DMS79 (cell line): ENCODE data around the gene CENPF.
"Not testable (repeated sequence)": the region's sequence is repeated elsewhere in the genome, so short reads cannot be mapped to it uniquely, and the experiment has no call there.

Experiments
- DNase-seq: peaks from one replicate; lab custom pipeline; 2025; lab: John Stamatoyannopoulos, UW

The CENPF gene

DNA sequence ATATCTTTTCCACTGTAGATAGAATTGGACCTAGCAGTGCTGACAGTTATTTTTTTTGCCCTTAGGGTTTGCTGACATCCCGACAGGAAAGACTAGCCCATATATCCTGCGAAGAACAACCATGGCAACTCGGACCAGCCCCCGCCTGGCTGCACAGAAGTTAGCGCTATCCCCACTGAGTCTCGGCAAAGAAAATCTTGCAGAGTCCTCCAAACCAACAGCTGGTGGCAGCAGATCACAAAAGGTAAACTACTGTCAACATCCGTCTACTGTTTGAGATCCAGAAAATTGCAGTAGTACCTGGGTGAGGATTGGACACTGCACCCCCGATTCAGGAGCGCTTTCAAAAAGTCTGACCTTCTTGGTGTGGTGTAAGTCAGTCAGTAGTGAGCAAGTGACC lies 55.8 kb downstream of the CENPF start:
- no peak for DNase-seq

DNA sequence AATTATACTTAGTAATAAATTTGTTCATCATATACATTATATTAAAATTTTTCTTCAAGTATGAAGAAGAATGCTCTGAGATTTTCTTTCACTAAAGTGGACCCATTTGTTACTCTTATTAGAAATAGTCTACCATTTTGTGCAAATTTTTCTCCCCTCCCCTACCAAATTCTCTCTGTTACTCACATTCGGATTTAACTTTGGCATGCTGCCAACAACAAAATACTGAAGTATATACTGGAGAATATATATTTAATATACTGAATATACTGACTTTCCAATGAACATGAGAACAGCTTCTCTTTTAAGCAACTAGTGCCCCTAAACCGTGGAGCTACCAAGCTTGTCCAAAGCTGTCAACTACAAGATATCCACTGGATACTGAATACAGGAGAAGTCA lies 57.2 kb downstream of the CENPF start:
- DNase-seq = no peak

DNA sequence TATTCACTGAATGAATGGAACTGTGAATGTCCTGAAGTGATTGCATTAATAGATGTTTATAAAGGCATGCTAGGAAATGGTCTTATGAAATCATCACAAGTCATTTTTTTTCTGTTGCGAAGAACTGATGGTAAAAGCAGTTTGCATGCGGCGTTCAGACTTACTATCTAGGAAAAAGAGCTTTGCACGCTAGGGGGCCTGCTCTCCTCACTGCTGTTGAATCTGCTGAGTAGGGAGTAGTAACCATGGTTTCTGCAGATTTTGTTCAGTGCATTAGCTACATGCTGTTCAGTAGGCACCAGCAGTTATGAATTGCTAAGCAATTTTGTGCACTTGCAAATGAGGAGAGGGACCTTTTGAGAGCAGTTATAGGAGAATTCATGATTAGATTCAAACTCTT lies 57.9 kb downstream of the CENPF start:
- DNase-seq = no peak

DNA sequence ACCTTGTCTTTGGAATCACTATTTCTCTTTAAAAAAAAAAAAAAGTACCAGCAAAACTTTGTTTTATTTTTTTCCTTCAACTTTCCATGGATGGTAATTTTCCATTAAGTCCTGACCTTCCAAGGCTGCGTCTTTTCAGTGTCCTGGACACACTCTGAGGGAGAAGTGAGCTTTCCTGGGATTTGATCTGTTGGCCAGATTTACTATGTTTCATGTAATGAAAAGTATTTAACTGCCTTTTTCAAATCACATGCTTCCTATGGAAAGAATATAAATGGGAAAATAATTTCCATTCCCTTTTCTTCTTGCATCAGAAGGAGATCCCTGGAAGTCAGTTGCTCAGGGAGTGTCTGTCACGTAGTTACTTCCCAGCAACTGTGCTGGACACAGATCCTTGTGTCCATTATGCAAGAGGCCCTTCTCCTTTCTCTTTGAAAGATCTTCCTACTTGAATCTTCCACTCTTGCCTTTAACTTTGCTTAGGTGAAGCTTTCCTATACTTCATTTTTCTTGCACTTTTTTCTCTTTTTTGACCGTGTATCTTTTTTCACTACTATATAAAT lies 59.3 kb downstream of the CENPF start:
- DNase-seq = no peak

DNA sequence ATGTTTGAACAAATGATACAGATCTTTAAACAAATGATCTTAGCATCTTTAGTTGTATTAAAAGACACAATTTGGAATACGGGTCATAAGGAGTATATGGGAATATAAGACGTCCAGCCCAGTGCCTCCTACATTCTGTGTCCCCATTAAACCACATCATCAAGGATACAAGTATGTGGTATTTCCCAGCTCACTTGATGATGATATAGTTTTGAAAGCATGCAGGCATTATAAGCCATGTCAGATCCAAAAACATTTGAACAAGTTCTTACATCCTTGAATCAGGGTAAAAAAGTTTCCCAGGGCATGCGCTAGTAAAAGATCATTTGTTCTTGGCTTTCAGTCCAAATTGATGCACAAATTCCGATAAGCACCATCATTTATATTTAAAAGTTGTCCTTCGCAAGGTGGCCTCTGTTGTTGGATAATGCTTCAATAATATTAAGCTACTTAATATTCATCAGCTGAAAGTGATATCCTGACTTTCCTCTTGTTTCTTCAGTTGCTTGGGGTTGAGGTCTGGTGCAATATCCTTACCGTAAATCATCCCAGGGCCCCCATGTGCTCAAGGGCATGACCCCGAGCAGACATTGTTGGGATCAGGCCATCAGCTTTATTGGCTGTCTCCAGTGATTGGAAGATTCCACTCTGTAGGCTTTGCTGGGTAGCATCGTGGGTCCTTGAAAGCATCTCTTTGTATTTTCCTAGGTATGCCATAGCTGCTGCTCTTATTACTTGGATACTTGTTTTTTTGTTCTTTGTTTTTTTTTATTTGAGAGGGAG lies 61.8 kb downstream of the CENPF start:
- no peak for DNase-seq

DNA sequence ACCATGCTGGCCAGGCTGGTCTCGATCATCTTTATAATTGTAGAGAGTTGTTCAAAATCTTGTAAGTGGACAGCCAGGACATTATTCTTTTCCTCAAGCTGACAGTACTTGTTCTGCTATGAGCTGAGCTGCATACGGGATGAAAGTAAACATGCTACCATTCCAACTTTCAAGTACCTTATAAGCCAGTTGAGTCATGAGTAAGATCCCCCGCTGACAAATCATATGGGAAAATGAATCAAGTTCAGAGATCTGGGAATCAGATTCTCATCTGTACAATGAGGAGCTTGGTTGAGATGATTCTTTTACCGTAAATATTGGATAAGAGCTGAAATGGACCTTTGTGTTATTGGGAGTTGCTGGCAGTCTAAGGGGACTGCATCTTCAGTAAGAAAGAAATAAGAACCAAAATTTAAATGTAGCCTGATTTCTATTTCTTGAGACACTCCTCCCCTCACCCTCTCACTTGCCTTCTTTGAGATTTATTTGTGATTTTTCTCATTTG lies 62.7 kb downstream of the CENPF start:
- DNase-seq = no peak

DNA sequence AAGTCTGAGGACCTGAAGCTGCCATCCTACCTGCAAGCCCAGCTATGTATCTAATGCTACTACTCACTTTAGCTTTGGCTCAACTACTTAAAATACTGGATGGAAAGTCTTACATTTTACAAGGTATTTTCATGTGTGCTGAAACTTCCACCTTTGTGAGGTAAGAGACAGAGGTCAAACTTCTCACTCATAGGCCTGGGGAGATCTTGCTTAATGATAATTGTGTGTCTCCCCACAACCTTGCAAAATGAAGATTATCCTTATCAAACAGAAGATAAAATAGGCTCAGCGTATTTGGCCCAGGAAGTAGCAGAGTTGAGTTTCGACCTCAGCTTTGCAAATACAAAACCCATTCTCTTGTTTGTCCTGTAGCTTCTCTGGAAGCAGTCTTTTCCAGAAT lies 63.7 kb downstream of the CENPF start:
- DNase-seq = no peak

DNA sequence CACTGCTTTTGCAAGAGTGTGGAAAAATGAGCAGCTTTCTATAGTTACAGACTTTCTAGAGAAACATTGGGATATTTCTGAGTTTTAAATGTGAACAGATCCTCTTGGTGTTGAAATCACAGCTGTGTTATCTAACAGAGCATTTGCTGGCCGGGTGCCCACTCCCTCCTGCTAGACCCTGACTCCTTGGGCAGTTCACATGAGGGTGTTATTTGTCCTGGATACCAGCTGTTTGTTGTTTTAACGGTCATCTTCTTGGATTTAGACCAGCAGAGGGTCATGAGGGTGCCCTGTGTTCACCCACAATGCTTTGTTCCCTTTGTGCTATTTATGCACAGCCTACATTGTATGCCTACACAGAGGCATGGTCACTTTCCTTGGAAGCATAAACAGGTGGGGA lies 67.1 kb downstream of the CENPF start:
- no peak for DNase-seq

DNA sequence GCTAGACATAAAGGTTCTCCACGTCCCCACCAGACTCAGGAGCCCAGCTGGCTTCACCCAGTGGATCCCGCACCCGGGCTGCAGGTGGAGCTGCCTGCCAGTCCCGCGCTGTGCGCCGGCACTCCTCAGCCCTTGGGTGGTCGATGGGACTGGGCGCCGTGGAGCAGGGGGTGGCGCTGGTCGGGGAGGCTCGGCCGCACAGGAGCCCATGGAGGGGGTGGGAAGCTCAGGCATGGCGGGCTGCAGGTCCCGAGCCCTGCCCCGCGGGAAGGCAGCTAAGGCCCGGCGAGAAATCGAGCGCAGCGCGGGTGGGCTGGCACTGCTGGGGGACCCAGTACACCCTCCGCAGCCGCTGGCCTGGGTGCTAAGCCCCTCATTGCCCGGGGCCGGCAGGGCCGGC lies 70.0 kb downstream of the CENPF start:
- DNase-seq = not testable (repeated sequence)

DNA sequence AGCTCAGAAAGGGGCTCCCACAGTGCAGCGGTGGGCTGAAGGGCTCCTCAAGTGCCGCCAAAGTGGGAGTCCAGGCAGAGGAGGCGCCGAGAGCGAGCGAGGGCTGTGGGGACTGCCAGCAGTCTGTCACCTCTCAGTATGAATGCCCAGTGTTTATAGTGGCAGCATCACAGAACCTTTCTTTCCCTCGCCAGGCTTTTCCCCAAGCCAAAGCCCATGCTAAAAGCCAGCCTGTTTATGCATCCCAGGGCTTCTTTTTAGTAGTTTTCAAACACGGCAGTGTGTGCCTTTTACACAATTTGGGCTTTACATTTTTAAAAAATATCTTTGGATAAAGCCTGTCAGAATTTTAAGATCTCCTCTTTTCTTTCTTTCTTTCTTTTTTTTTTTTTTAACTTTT lies 70.6 kb downstream of the CENPF start:
- DNase-seq = no peak

DNA sequence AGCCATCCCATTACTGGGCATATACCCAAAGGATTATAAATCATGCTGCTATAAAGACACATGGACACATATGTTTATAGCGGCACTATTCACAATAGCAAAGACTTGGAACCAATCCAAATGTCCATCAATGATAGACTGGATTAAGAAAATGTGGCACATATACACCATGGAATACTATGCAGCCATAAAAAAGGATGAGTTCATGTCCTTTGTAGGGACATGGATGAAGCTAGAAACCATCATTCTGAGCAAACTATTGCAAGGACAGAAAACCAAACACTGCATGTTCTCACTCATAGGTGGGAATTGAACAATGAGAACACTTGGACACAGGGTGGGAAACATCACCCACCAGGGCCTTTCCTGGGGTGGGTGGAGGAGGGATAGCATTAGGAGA lies 72.5 kb downstream of the CENPF start:
- not testable (repeated sequence) for DNase-seq

DNA sequence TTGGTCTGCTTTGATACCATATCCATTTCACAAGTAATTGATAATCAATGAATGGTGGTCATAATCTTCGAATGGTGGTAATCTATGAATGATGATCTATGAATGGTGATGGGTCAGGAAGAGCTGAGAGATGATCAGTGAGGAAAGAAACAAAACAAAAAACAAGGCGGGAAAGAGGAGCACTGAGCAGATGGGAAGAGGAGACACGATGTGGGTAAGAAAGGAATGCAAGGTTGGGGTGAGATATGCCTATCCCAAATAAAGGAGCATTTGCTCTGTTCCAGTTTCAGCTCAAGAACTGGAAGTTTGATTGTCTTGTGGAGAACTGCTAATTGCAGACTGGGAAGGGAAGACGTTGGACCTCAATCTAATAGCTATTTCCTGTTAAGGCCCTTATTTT lies 73.8 kb downstream of the CENPF start:
- DNase-seq = no peak

DNA sequence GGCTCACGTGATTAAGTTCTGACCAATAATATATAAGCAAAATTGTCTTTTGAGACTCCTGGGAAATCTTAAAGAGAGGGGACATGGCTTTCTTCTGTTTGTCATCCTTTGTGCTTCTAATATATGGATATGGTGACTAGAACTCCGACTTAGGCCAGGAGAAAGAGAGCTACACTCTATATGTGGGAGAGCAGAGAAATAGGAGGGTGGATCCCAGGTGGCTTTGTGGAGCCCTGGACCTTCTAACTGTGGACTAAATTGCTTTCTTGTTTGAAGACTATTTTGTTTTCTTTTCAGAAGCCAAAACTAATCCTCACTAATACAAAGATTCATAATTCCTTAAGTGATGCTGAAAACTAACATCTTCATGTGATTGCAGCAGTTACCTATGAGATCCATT lies 75.0 kb downstream of the CENPF start:
- no peak for DNase-seq

DNA sequence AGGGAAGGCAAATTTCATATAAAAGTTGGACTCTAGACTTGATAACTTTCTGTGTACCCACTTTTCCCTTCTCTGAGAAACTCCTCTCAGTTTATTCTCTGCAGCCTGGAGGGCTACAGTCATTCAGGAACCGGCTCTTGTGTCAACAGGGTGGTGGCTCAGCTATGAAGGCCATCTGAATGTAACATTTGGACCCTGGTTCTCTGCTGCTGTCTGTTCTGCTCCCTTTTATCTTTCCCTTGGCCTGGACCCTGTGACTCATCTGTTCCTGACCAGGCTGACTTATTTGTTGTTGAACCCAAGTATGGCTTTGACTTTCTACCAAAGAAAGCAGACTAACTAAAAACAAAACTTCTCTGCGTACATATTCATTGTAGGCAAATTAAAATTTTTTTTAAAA lies 75.4 kb downstream of the CENPF start:
- no peak for DNase-seq

DNA sequence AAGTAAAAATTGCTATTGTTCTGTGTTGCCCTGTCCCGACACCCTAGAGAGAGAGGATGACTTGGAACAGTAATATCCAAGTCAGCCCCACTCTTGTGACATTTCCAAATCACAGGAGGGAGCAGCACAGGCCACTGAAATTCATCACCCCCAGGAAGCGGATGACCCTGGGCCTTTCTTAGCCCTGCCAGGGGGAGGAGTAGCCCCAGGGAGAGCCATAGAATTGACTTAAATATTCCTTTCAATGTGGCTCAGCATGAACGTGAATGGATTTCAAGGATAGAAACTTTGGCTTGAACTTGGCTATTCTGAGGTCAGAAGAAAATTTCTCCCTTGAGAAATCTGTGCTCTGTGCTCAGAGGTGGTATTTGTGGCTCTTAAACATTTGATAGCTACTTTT lies 80.6 kb downstream of the CENPF start:
- no peak for DNase-seq

DNA sequence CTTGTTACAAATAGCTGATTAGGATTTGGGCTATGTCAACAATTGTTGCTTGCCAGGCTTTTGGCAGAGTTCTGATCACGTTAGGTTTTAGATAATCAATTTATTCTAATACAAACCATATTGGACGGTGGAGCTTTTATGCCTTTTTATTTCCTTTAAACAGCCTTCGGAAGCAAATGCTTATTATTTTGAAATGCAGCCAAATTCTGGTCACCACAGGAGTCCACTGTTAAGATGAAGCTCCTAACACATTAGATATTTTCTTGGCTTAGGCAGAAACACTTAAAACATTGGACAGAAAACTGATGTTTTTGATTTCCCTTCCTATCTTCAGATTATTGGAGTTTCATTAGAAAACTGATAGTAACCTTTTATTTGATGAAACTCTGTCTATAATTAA lies 82.9 kb downstream of the CENPF start:
- no peak for DNase-seq

DNA sequence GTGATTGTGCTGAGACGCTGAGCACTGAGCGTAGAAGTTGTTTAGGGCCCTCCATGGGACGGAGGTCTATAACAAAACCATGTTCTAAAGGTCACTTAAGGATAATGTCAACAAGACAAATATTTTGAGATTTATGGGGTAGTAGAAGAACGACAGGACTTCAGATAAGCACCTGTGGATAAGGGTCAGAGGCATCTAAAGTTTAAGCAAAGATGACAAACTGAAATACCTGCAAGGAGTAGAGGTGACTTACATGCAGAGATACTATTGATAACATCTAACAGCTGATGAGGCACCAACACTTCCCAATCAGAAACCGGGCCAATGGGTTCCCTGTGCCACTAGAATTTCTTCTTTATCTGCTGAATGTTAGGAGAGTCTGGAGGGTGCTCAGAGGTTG lies 83.5 kb downstream of the CENPF start:
- no peak for DNase-seq

DNA sequence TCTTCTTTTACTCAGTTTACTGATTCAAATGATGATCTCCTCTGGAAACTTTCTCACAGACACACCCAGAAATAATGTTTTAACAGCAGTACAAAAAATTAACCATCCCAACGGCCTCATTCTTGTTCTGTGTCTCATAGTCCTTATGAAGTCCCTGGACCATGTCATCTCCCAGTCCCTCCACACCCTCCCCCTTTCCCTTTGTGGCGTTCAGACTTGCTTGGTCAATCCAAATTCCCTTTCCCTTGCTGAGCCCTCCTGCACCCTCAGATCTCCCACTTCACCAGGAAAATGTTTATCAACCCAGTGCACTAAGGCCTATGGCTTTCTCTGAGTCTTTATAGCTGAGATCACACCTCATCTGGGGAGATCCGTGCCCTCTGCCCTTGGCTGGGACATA lies 85.9 kb downstream of the CENPF start:
- DNase-seq = no peak

DNA sequence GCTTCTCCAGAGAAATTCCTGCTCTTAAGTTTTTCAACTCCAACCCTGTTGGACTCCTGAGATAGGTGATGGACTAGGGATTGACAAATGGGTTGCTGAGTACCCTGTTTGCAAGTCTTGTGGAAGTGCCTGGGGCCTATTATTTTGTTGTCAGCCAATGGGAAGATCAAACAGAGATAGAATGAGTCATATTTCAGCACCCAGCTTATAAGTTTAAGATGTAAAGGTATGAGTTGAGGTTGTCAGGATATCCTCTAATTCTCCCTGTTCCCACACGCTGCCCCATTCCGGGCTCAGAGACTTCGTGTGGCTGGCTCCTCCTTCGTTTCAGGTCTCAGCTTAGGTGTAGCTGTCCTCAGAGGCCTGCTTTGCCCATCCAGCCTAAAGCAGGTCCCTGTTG lies 91.8 kb downstream of the CENPF start:
- no peak for DNase-seq

DNA sequence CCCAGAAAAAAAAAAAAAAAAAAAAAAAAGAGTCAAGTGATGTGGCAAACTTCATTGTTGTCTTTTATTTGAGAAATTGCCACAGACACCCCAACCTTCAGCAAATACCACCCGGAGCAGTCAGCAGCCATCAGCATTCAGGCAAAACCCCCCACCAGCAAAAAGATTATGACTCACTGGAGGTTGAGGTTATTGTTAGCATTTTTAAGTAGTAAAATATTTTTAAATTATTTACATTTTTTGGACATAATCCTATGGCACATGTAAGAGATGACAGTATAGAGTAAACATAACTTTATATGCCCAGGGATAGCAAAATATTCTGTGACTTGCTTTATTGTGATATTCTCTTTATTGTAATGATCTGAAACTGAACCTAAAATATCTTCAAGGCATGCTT lies 95.6 kb downstream of the CENPF start:
- no peak for DNase-seq

DNA sequence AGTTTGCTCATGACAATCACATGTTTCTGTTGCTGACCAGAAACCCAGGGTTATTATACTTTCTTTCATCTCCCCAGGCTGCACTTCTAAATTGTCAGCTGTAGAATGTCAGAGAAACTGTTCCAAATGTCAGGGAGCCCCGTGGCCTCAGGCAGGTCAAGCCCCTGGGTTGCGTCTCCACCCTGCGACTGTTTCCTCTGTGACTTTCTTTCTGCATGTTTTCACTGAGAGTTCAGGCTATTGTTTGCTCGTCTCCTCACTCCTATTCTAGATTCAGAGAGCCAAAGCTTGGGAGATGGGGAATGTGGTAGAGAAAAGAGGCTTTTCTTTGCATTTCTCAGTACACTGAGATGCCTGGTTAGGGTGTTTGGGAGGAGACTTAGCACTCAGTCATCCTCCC lies 97.4 kb downstream of the CENPF start:
- DNase-seq = no peak

DNA sequence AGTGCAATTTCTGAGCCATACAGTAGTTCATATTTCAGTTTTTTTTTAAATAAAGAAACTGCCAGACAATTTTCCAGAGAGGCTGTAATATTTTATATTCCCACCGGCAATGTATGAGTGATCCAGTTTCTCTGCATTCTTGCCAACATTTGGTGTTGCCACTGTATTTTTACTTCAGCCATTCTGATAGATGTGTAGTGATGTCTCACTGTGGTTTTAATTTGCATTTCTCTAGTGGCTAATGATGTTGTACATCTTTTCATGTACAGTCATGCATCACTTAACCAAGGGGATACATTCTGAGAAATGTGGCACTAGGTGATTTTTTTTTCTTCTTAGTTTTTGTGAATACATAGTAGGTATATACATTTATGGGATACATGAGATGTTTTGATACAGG lies 99.6 kb downstream of the CENPF start:
- no peak for DNase-seq

DNA sequence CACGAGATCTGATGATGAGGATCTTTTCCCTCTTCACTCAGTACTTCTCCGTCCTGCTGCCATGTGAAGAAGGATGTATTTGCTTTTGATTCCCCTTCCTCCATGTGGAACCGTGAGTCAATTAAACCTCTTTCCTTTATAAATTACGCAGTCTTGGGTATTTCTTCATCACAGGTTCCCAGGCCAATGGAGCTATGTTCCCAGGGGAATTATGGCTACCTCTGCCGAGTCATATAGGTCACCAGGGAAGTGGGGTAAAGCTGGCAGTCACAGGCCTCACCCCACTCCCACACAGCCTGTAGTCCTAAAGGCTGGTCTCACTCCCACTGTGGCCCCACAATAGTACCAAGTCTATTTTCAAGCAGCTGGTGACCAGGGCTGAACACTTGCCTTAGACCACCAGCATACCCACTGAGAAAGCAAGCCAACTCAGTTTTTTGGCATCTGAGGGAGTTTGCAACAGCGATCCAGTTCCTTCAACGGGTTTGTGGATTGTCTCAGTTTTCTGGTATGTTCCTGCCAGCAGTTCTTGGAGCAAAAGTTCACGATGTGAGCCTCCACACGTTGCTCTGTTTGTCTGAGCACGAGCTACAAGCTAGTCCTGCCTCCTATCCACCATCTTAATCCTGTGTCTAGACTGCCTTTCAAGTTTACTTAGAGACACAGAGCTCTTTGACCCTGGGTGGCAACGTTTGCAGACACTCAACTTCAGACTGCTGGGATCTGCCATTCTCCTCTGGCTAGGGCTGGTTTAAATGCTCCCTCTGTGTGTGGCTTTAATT lies 104.5 kb downstream of the CENPF start:
- no peak for DNase-seq
